Urinary bladder (tissue), 4 donors: ENCODE results near the gene APLP1. TPM values are rescaled to one million over a fixed set of nuclear protein-coding genes. Genes with fewer than 3 reads are reported as not detected.

Source experiments
- DNase-seq: peaks from one replicate; pipeline ENCODE4 v3.0.0-alpha.2; 2015; ENCODE audit errors: extremely low spot score
- H3K27ac ChIP-seq: one replicate; pipeline ENCODE4 v1.5.1; 2013; ENCODE audit warnings: low read depth, mild to moderate bottlenecking, moderate library complexity
- H3K36me3 ChIP-seq: one replicate; pipeline ENCODE4 v1.6.1; 2013; ENCODE audit warnings: mild to moderate bottlenecking, moderate library complexity; ENCODE audit not compliant: insufficient read depth
- H3K4me1 ChIP-seq: one replicate; pipeline ENCODE4 v1.6.1; 2013; ENCODE audit warnings: mild to moderate bottlenecking, moderate library complexity; ENCODE audit not compliant: insufficient read depth
- H3K4me3 ChIP-seq: one replicate; pipeline ENCODE4 v1.5.1; 2013; ENCODE audit warnings: low read depth, low read length
- WGBS: extraction: QIAGEN DNeasy Blood & Tissue Kit; methylation state at CpG from one replicate; pipeline ENCODE4 v1.1.7; 2013; 5-methylcytosine and 5-hydroxymethylcytosine counted together
- polyA plus RNA-seq: library from polyadenylated mRNA; stranded (reverse); fragments of 200-250 nt; gene quantifications from one replicate; pipeline ENCODE4 v1.2.3, GENCODE V29; 2013
- total RNA-seq: library from RNA; depleted of rRNA; stranded (reverse); fragments of >200 nt; gene quantifications from one replicate; pipeline ENCODE4 v1.2.3, GENCODE V29; 2014
- donor health status: healthy with polysubstance abuse.
- donor health status: healthy.

APLP1 gene
- total and polyA plus RNA-seq, 2 donors, result 3.0 to 5.8 TPM

- Histone ChIP-seq H3K27ac (no peak overlapping the region), H3K4me3 (peak overlapping the region; percentile 70), H3K36me3 (peaks cover 2% of the 10 kb centered on the region), H3K4me1 (no peaks in the 10 kb centered on the region)
- no peak for DNase-seq
- WGBS, result 9% methylated on average over 17 of the region's 17 CpGs
These were observed 30.1 kb downstream of the APLP1 start for GRCh38 chr19:35898499-35898809.

GRCh38 chr19:35899547-35900214 lies 31.3 kb downstream of the APLP1 start:
- H3K4me1 ChIP-seq, result no peaks in the 10 kb centered on the region

DNA sequence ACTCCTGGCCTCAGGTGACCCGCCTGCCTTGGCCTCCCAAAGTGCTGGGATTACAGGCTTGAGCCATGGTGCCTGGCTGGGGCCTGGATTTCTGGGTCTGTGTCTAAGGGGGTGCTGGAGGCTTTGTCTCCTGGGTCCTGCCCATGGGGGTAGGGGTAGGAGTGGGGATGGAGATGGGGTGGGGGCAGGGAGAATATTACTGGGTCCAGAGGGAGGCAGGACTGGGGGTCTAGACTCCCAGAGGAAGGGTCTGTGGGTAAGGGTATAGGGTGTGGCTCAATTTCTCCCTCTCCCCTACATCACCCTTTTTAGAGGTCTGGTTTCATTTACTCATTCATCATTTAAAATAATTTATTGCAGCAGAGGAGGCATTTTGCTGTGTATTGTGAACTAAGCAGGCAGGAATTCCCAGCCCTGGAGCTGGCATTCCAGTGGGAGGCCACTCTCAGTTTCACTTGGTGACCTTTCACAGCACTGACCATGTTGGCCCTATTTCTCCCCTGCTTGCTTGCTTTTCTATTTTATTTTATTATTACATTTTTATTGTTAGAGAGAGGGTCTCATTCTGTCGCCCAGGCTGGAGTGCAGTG lies 32.8 kb downstream of the APLP1 start:
- no peak overlapping the region for H3K4me3 ChIP-seq

More at GRCh38 chr19:35899547-35900214, 31.3 kb downstream of the APLP1 start:
- H3K4me3 ChIP-seq, result peak overlapping the region; percentile 70
- H3K36me3 ChIP-seq, result peaks cover 2% of the 10 kb centered on the region
- WGBS, result under 1% methylated on average over 41 of the region's 43 CpGs
- peak overlapping the region; percentile 62 for H3K27ac ChIP-seq
- DNase-seq, result no peak

GRCh38 chr19:35901854-35902661 lies 33.7 kb downstream of the APLP1 start, which contains the start of gene HCST:
Gene HCST, plus strand, starts transcription at chr19:35902529. Its CDS starts 65 bp downstream, at chr19:35902594.
- H3K4me3 ChIP-seq, result no peak within 1 kb of the TSS
- WGBS, result 56% methylated on average over 6 of the region's 6 CpGs
- no peaks in the 10 kb centered on the region for H3K36me3 ChIP-seq
- no peak for DNase-seq
- H3K27ac ChIP-seq, result no peak within 1 kb of the TSS
- no peaks in the 10 kb centered on the region for H3K4me1 ChIP-seq

More for the DNA sequence above, 32.8 kb downstream of the APLP1 start:
- WGBS, result 65% methylated on average over 2 of the region's 2 CpGs
- Histone ChIP-seq H3K4me1 (no peaks in the 10 kb centered on the region), H3K27ac (no peak overlapping the region), H3K36me3 (peaks cover 2% of the 10 kb centered on the region)
- no peak for DNase-seq

GRCh38 chr19:35902870-35903475 lies 34.6 kb downstream of the APLP1 start:
- H3K36me3 ChIP-seq, result no peaks in the 10 kb centered on the region
- H3K27ac ChIP-seq, result no peak overlapping the region
- 72% methylated on average over 10 of the region's 10 CpGs for WGBS
- DNase-seq, result no peak
- no peak overlapping the region for H3K4me3 ChIP-seq
- H3K4me1 ChIP-seq, result no peaks in the 10 kb centered on the region

DNA sequence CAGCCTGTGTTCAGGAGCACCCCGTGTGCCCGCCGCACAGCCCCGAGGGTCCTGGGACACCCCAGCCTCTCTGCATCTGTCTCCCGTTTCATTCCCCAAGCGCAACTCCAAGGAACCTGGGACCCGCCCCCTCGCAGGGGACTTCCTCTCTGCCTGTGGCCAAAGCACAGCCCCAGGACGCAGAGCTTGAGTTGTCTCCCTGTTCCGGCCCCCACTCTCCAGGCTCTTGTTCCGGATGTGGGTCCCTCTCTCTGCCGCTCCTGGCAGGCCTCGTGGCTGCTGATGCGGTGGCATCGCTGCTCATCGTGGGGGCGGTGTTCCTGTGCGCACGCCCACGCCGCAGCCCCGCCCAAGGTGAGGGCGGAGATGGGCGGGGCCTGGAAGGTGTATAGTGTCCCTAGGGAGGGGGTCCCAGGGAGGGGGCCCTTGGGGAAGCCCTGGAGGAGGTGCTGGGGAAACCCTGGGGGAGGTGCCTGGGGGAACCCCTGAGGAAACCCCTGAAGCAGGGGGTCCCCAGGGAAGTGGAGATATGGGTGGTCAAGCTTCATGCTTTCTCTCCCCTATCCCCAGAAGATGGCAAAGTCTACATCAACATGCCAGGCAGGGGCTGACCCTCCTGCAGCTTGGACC lies 35.3 kb downstream of the APLP1 start:
- DNase-seq, result no peak
- H3K36me3 ChIP-seq, result no peaks in the 10 kb centered on the region
- no peak overlapping the region for H3K4me3 ChIP-seq
- H3K4me1 ChIP-seq, result no peaks in the 10 kb centered on the region
- WGBS, result 5% methylated on average over 24 of the region's 24 CpGs
- H3K27ac ChIP-seq, result no peak overlapping the region

DNA sequence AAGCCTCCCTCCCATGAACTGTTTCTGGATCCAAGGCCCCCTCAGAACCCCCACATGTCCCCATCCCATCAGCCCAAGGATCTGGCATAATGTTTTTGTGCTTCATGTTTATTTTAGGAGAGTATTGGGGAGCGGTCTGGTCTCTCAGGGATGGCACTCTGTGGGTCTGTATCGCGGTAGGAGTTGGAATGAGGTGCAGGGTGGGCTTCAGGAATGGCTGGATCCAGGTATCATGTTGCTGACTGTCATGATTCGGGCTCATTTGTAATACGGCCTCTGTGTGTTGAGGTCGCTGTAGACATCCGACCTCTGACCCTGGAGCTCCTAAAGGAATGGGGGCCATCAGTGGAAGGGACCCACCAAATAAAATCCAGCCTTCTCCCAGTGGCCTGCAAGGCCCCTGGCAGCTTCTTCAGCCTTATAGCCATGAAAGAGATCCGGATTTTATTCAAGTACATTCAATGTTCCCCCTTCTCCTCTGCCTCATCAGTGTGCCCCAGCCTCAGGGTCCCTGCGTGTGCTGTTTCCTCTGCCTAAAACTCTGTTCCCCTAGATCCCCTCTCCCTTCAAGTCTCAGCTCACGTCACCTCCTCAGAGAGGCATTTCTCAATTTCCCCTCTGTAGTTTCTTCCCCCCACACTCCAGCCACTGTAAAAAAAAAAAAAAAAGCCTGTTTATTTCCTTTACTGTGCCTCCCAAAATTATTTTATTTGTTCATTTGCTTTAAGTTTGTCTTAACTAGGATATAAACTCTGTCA lies 36.1 kb downstream of the APLP1 start:
- 88% methylated on average over 10 of the region's 10 CpGs for WGBS
- H3K27ac ChIP-seq, result no peak overlapping the region
- no peaks in the 10 kb centered on the region for H3K4me1 ChIP-seq
- no peaks in the 10 kb centered on the region for H3K36me3 ChIP-seq
- H3K4me3 ChIP-seq, result no peak overlapping the region
- no peak for DNase-seq

DNA sequence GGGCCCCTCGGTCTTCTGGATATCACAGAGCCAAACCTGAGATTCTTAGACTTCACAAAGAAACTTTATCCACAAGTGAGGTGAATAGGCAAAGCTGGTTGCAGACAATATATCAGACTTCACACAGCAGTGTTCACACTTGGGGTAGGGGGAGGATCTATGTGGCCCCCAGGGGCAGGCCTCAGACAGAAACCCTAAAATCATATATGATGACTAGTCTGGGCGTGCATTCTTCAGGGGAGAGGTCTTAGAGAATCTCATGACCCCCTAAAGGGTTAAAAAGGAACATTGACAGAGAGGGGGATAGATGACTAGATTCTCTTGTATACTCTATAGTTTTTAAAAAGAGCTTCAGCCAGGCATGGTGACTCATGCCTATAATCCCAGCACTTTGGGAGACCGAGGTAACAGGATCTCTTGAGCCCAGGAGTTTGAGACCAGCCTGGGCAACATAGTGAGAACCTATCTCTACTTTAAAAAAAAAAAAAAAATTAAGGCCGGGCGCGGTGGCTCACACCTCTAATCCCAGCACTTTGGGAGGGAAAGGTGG lies 36.9 kb downstream of the APLP1 start:
- H3K4me3 ChIP-seq, result no peak overlapping the region
- H3K27ac ChIP-seq, result no peak overlapping the region
- H3K4me1 ChIP-seq, result no peaks in the 10 kb centered on the region
- WGBS, result 66% methylated on average over 6 of the region's 6 CpGs
- no peaks in the 10 kb centered on the region for H3K36me3 ChIP-seq
- DNase-seq, result no peak

DNA sequence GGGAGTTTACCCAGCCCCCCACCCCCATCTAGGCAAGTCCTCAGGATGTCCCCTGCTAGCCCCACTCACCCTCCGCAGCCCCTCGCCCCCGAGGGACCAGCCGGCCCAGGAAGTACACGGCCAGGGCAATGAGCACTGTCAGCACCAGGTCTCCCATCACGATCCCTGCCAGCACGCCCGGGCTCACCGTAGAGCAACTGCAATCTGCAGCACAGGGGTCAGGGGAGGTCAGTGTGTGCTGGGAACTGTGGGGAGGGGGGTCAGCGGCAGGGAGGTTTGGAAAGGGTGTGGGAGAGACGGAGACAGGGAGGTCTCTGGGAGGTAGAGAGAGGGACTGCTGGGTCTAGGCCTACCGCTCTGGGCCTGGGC lies 39.0 kb downstream of the APLP1 start:
- WGBS, result 35% methylated on average over 12 of the region's 12 CpGs
- H3K4me3 ChIP-seq, result no peak overlapping the region
- no peak overlapping the region for H3K27ac ChIP-seq
- H3K4me1 ChIP-seq, result no peaks in the 10 kb centered on the region
- H3K36me3 ChIP-seq, result no peaks in the 10 kb centered on the region
- DNase-seq, result no peak

DNA sequence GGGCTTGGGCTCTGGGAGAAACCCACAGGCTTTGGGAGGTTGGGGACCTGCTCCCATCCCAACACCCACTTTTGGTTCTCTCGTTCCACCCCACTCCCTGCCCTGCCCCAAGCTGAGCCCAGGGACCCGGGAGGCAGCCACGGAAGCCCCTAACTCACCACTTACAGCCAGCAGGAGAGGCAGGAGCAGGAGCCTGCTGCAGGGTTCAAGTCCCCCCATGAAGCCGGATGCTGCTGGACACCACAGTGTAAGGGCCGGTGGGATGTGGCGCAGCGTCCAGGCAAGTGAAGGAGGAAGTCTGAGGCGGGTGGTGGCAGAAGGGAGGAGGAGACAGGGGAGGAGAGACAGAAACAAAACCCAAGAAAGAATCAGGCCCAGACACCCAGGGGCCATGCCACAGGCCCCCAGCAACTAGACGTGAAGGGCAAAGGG lies 39.7 kb downstream of the APLP1 start, which contains the start of gene TYROBP:
Gene TYROBP, minus strand, starts transcription at position 286 of the 432 bp plus-strand sequence. Its CDS starts 67 bp downstream, at position 219.
- Histone ChIP-seq H3K4me3 (no peak within 1 kb of the TSS), H3K27ac (no peak within 1 kb of the TSS), H3K4me1 (no peaks in the 10 kb centered on the region), H3K36me3 (no peaks in the 10 kb centered on the region)
- DNase-seq, result no peak
- 71% methylated on average over 9 of the region's 9 CpGs for WGBS

- DNase-seq, result no peak
- Histone ChIP-seq H3K36me3 (no peaks in the 10 kb centered on the region), H3K4me1 (no peaks in the 10 kb centered on the region), H3K4me3 (no peak overlapping the region), H3K27ac (no peak overlapping the region)
- 70% methylated on average over 10 of the region's 10 CpGs for WGBS
These were observed 40.8 kb downstream of the APLP1 start for GRCh38 chr19:35908973-35909683.

- Histone ChIP-seq H3K4me3 (no peak overlapping the region), H3K27ac (no peak overlapping the region), H3K4me1 (no peaks in the 10 kb centered on the region), H3K36me3 (no peaks in the 10 kb centered on the region)
- 73% methylated on average over 6 of the region's 6 CpGs for WGBS
- DNase-seq, result no peak
These were observed 41.3 kb downstream of the APLP1 start for GRCh38 chr19:35909684-35910035.
